Measurements from ENCODE around the gene MYL5. TPM values are rescaled to one million over a fixed set of nuclear protein-coding genes. Genes with fewer than 3 reads are reported as not detected.

Gene MYL5
- total RNA-seq, 1 experiment from 2014 or later, result 8.5 TPM

DNA sequence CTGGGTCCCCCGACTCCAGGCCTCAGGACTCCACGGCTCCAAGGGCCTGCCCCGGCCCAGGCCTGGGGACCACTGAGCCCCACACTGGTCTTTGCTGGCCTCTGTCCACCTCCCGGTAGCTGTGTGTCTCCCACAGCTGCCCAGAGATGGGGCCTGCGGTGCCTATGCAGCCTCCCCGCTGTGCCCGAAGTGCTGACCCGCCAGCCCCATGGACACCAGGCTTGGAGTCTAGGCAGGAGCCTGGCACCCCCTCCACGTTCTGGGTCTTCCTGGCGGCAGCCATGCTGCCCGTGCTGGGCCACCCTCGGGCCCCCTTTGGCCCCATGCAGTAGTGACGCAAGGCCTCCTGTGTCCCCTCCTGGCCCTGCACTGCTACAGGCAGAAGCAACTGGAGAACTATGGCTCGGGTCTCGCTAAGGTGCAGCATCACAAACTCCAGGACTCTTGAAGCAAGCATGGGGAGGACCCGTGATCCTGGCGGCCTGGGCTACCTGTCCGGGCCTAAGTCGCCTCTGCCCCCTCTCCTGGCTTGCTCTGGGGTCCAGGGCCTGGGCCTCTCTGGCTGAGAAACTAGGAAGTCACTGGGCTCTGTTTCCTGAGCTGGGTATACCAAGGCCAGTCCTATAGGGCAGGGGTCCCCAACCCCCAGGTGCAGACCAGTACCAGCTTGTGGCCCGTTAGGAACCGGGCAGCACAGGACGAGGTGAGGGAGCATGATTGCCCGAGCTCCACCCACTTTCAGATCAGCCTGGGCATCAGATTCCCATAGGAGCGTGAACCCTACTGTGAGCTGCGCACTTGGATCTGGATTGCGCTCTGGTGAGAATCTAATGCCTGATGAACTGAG is 917 bp downstream of the MYL5 start:
- H3K4me3 Mint-ChIP-seq (ENCODE audit: low read depth, unreplicated experiment), result peak overlapping the region; percentile 73
- TF ChIP-seq, protein P1, sequence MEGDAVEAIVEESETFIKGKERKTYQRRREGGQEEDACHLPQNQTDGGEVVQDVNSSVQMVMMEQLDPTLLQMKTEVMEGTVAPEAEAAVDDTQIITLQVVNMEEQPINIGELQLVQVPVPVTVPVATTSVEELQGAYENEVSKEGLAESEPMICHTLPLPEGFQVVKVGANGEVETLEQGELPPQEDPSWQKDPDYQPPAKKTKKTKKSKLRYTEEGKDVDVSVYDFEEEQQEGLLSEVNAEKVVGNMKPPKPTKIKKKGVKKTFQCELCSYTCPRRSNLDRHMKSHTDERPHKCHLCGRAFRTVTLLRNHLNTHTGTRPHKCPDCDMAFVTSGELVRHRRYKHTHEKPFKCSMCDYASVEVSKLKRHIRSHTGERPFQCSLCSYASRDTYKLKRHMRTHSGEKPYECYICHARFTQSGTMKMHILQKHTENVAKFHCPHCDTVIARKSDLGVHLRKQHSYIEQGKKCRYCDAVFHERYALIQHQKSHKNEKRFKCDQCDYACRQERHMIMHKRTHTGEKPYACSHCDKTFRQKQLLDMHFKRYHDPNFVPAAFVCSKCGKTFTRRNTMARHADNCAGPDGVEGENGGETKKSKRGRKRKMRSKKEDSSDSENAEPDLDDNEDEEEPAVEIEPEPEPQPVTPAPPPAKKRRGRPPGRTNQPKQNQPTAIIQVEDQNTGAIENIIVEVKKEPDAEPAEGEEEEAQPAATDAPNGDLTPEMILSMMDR (IDR thresholded peaks at IDR 0.05; ENCODE audit: unreplicated experiment), result no peak
- H3K27me3 Mint-ChIP-seq (ENCODE audit: unreplicated experiment), result no peaks in the 10 kb centered on the region
- BruUV-seq (replicated peaks), result no TSS peak
- peaks cover 17% of the 10 kb centered on the region for H3K4me1 Mint-ChIP-seq (ENCODE audit: low read depth, unreplicated experiment)
- no peak for DNase-seq
- no peaks in the 10 kb centered on the region for H3K9me3 Mint-ChIP-seq (ENCODE audit: low read depth, unreplicated experiment)
- CTCF ChIA-PET, result interaction anchor here (0.7 kb wide), 1 partner anchor 119 kb away, joined by 3 read pairs; no protein-coding TSS in a partner anchor
- intact Hi-C loops (cut with micrococcal nuclease; ENCODE audit: unreplicated experiment), result no loop called here
- peaks cover 59% of the 10 kb centered on the region for H3K36me3 Mint-ChIP-seq (ENCODE audit: insufficient read depth, unreplicated experiment)
- H3K27ac Mint-ChIP-seq (ENCODE audit: unreplicated experiment), result peak overlapping the region; percentile 36

DNA sequence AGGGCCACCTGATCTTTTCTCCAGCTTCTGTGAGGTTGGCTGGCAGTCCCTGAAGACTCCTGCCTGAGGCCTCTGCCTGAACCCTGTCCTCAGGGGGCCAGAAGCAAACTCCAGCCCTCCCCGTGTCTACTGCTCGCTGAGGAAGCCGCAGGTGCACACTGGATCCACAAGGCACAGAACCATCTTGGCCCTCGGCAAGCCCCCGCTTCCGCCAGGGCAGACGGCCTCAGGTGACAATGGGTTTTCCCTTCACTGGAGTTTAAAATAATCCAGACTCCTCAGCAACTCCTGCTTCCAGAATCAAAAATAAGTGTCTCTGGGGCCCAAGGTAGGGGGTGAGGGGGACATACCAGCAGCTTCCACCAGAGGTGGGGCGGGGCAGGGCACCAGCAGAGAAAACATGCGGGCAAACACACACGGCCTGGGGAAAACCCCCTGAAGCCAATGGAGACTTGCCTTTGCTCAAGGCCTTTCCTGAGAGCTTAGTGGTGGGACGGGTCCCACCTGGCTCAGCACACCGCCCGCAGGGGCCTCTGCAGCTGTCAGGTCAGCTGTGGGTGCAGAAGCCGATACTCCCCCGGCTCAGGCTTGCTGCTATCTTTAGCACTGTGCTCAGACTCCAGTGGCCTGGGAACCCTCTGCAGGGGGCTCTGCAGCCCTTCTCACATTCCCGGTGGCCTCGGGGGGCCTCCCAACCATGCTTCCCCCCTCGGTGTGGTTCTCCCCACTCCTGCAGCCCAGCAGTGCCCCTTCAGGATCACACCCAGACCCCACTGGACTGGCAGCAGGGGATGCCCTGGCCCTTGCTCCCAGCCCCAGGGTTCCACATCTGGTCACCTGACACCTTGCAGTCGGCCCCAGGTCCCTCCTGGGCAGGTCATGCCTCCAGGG is 1.9 kb downstream of the MYL5 start:
- TF ChIP-seq, protein P1 (IDR thresholded peaks at IDR 0.05; ENCODE audit: unreplicated experiment), result no peak
- intact Hi-C loops (cut with micrococcal nuclease; ENCODE audit: unreplicated experiment), result no loop called here
- no peak overlapping the region for H3K27ac Mint-ChIP-seq (ENCODE audit: unreplicated experiment)
- peaks cover 65% of the 10 kb centered on the region for H3K36me3 Mint-ChIP-seq (ENCODE audit: insufficient read depth, unreplicated experiment)
- H3K27me3 Mint-ChIP-seq (ENCODE audit: unreplicated experiment), result no peaks in the 10 kb centered on the region
- no peak for DNase-seq
- peaks cover 17% of the 10 kb centered on the region for H3K4me1 Mint-ChIP-seq (ENCODE audit: low read depth, unreplicated experiment)
- CTCF ChIA-PET, result interaction anchor here (0.7 kb wide), 1 partner anchor 118 kb away, joined by 3 read pairs; no protein-coding TSS in a partner anchor
- H3K9me3 Mint-ChIP-seq (ENCODE audit: low read depth, unreplicated experiment), result no peaks in the 10 kb centered on the region
- H3K4me3 Mint-ChIP-seq (ENCODE audit: low read depth, unreplicated experiment), result no peak overlapping the region
- BruUV-seq (replicated peaks), result no TSS peak

DNA sequence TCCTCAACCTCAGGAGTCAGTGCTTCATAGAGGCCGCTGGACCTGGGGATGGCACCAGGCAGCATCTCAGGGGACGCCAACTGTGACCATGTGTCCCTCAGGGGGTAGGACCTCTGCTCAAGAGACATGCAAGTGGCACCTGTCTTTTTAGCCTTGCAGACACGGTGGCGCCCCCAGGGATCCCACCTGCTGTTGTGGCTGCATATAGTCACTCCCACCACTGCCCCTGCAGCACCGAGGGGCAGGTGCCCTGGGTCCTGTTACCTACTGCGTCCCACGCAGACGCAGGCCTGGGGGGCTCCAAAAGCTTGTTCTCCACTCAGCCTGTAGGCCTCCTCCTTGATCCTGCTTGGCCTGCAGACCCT is 2.5 kb downstream of the MYL5 start:
- DNase-seq, result no peak
- peaks cover 66% of the 10 kb centered on the region for H3K36me3 Mint-ChIP-seq (ENCODE audit: insufficient read depth, unreplicated experiment)
- TF ChIP-seq, protein P1 (IDR thresholded peaks at IDR 0.05; ENCODE audit: unreplicated experiment), result no peak
- intact Hi-C loops (cut with micrococcal nuclease; ENCODE audit: unreplicated experiment), result no loop called here
- no peak overlapping the region for H3K27ac Mint-ChIP-seq (ENCODE audit: unreplicated experiment)
- peaks cover 17% of the 10 kb centered on the region for H3K4me1 Mint-ChIP-seq (ENCODE audit: low read depth, unreplicated experiment)
- no peaks in the 10 kb centered on the region for H3K27me3 Mint-ChIP-seq (ENCODE audit: unreplicated experiment)
- no peak overlapping the region for H3K4me3 Mint-ChIP-seq (ENCODE audit: low read depth, unreplicated experiment)
- no peaks in the 10 kb centered on the region for H3K9me3 Mint-ChIP-seq (ENCODE audit: low read depth, unreplicated experiment)
- no TSS peak for BruUV-seq (replicated peaks)
- CTCF ChIA-PET, result no interaction called here

DNA sequence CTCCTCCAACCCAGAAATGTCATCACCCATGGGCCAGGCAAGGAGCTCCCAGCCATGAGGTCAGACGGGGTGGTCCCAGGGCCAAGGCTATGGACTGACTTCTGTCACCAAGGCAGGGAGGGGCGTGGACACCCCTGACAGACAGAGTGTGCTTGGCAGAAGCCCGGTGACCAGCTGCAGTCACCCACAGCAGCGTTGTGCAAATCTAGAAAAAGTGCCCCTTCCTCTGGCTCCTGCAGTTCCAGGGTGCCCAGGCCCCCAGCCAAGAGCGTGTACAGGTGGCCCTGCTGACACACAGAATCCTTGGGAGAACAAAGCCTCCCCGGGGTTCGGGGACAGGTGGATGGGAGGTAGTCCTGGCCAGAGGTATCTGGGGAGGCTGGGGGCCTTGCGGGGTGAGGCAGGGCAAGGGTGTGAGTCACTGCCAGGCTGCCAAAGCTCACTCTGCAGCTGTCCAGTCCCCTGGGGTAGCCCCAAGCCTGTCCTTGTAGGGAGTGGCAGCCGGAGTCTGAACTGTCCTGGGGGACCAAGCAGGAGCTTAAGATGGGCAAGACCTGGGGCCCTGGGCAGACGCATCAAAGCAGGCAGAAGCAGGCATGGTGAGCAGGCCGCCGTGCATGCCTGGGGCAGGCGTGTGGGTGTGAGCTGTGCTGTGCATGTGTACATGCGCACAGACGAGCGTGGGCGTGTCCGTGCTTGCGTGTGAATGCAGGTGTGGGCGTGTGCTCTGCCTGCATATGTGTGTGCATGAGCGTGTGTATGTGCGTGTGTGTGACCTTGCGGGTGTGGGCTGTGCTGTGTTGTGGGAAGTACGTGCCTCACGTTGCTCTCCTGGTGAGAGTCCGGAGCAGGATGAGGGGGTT is 3.3 kb downstream of the MYL5 start:
- CTCF ChIA-PET, result no interaction called here
- peak overlapping the region; percentile 49 for H3K4me3 Mint-ChIP-seq (ENCODE audit: low read depth, unreplicated experiment)
- peak overlapping the region; percentile 78 for H3K27ac Mint-ChIP-seq (ENCODE audit: unreplicated experiment)
- H3K4me1 Mint-ChIP-seq (ENCODE audit: low read depth, unreplicated experiment), result peaks cover 17% of the 10 kb centered on the region
- no peaks in the 10 kb centered on the region for H3K27me3 Mint-ChIP-seq (ENCODE audit: unreplicated experiment)
- peak; percentile 61 for DNase-seq
- H3K36me3 Mint-ChIP-seq (ENCODE audit: insufficient read depth, unreplicated experiment), result peaks cover 63% of the 10 kb centered on the region
- intact Hi-C loops (cut with micrococcal nuclease; ENCODE audit: unreplicated experiment), result no loop called here
- TF ChIP-seq, protein P1 (IDR thresholded peaks at IDR 0.05; ENCODE audit: unreplicated experiment), result no peak
- no peaks in the 10 kb centered on the region for H3K9me3 Mint-ChIP-seq (ENCODE audit: low read depth, unreplicated experiment)
- BruUV-seq (replicated peaks), result no TSS peak

Data from Calu3 (cell line).